Endothelial cell of umbilical vein (primary cell): ENCODE data around the gene MACF1.

Experiments used
- EZH2 ChIP-seq: IDR thresholded peaks from 2 replicates; pipeline ENCODE4 v1.6.1; 2012; ENCODE audit warnings: borderline replicate concordance, low read depth, mild to moderate bottlenecking, moderate library complexity, low read length, inconsistent platforms; ENCODE audit not compliant: severe bottlenecking
- MAX ChIP-seq: IDR thresholded peaks from 2 replicates; pipeline ENCODE4 v1.6.1; 2011; ENCODE audit not compliant: insufficient read depth, insufficient read length
- POLR2A ChIP-seq: IDR thresholded peaks from 2 replicates; pipeline ENCODE4 v1.6.1; 2012; ENCODE audit warnings: low read depth, mild to moderate bottlenecking, control low read depth, low read length
- POLR2AphosphoS5 ChIP-seq: IDR thresholded peaks from 2 replicates; pipeline ENCODE4 v1.6.1; 2012; ENCODE audit warnings: low read depth, mild to moderate bottlenecking, control low read depth, low read length, moderate library complexity; ENCODE audit not compliant: insufficient read depth
- TF ChIP-seq, protein P1 (sequence below), 2 donors: IDR thresholded peaks; 1 replicate in 1 of 2; 2 replicates in 1 of 2; pipeline ENCODE4 v1.5.1; 2011; ENCODE audit warnings: low read length in 2 of 2, mild to moderate bottlenecking in 2 of 2, moderate library complexity in 2 of 2, control low read depth in 1 of 2, inconsistent platforms in 1 of 2, low read depth in 1 of 2; ENCODE audit not compliant: insufficient read depth in 1 of 2; ENCODE audit errors: extremely low read depth in 1 of 2

- TF ChIP-seq, protein P1, sequence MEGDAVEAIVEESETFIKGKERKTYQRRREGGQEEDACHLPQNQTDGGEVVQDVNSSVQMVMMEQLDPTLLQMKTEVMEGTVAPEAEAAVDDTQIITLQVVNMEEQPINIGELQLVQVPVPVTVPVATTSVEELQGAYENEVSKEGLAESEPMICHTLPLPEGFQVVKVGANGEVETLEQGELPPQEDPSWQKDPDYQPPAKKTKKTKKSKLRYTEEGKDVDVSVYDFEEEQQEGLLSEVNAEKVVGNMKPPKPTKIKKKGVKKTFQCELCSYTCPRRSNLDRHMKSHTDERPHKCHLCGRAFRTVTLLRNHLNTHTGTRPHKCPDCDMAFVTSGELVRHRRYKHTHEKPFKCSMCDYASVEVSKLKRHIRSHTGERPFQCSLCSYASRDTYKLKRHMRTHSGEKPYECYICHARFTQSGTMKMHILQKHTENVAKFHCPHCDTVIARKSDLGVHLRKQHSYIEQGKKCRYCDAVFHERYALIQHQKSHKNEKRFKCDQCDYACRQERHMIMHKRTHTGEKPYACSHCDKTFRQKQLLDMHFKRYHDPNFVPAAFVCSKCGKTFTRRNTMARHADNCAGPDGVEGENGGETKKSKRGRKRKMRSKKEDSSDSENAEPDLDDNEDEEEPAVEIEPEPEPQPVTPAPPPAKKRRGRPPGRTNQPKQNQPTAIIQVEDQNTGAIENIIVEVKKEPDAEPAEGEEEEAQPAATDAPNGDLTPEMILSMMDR (IDR thresholded peaks at IDR 0.05; ENCODE audit: extremely low read depth in 1 of 2, insufficient read depth in 1 of 2, low read depth in 1 of 2, low read length in 2 of 2): no peak
- TF ChIP-seq POLR2A (no peak), POLR2AphosphoS5 (no peak), MAX (no peak), EZH2 (no peak)
Observed at GRCh38 chr1:39386997-39387396, 182.5 kb downstream of the MACF1 start.
